ENCODE results near the gene APP.
"Not testable (repeated sequence)": the region's sequence is repeated elsewhere in the genome, so short reads cannot be mapped to it uniquely, and the experiment has no call there.

Gene APP

GRCh38 chr21:26140164-26140579 is 30.4 kb downstream of the APP start:
- no peak for TF ChIP-seq ZFX (IDR thresholded peaks at IDR 0.05; ENCODE audit: borderline replicate concordance)
- TF ChIP-seq CTCF (IDR thresholded peaks at IDR 0.05), result no peak
- H3K27ac ChIP-seq, result no peak overlapping the region

DNA sequence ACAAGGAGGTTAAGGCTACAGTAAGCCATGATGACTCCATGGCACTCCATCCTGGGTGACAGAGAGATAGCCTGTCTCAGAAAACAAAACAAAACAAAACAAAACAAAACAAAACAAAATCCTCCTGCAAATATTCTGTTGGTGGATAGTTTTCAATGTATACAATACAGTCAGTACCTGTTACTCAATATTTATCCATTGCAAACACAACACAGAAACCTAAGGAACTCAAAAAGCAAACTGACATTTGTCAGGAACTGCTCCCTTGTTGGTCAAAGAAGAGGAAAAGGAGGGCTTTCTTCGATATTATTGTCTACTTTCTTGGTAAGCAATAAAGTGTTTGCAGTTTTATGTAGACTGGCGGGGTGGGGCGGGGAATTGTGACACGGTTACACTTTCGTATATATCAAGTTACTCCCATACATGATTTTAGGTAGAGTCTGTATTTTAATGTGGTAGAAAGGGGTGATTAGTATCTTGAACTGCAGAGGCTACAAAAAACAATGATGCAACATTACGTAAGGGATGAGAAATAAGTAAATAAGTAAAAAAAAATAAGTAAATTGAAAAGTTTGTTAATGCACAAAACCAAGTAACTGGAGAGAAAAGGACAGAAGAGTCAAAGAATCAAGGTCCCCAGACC is 31.8 kb downstream of the APP start:
- TF ChIP-seq ZFX (IDR thresholded peaks at IDR 0.05; ENCODE audit: borderline replicate concordance) (no peak), CTCF (IDR thresholded peaks at IDR 0.05) (no peak)
- no peak overlapping the region for H3K27ac ChIP-seq

- H3K27ac ChIP-seq, result no peak overlapping the region
- TF ChIP-seq ZFX (IDR thresholded peaks at IDR 0.05; ENCODE audit: borderline replicate concordance), result no peak
- no peak for TF ChIP-seq CTCF (IDR thresholded peaks at IDR 0.05)
Measured at GRCh38 chr21:26137379-26138060, 33.0 kb downstream of the APP start.

- no peak overlapping the region for H3K27ac ChIP-seq
- no peak for TF ChIP-seq CTCF (IDR thresholded peaks at IDR 0.05)
- TF ChIP-seq ZFX (IDR thresholded peaks at IDR 0.05; ENCODE audit: borderline replicate concordance), result no peak
Measured at GRCh38 chr21:26136671-26137070, 33.9 kb downstream of the APP start.

- no peak for TF ChIP-seq ZFX (IDR thresholded peaks at IDR 0.05; ENCODE audit: borderline replicate concordance)
- TF ChIP-seq CTCF (IDR thresholded peaks at IDR 0.05), result no peak
- H3K27ac ChIP-seq, result no peak overlapping the region
Measured at GRCh38 chr21:26135520-26135919, 35.0 kb downstream of the APP start.

GRCh38 chr21:26131554-26131953 is 39.0 kb downstream of the APP start:
- no peak overlapping the region for H3K27ac ChIP-seq
- TF ChIP-seq ZFX (IDR thresholded peaks at IDR 0.05; ENCODE audit: borderline replicate concordance) (no peak), CTCF (IDR thresholded peaks at IDR 0.05) (no peak)

DNA sequence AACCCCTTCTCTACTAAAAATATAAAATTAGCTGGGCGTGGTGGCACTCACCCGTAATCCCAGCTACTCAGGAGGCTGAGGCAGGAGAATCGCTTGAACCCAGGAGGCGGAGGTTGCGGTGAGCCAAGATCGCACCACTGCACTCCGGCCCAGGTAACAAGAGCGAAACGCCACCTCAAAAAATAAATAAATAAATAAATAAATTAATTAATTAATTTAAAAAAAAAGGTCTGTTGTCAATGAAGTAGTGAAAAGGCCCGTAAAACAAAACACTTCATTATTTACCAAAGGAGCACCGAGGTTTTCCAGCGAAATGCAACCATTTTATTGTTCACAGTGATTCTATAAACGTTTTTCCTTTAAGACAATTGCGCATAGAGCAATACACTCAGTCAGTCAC is 39.5 kb downstream of the APP start:
- H3K27ac ChIP-seq, result not testable (repeated sequence)

Data from 22Rv1 (cell line).